GM21529 (cell line): Measurements from ENCODE around the gene COL26A1.

Experiments used
- ATAC-seq: cut with Tn5 transposase; IDR thresholded peaks from one replicate; pipeline ENCODE4 v1.9.1; 2021; ENCODE audit not compliant: unreplicated experiment

COL26A1 gene

DNA sequence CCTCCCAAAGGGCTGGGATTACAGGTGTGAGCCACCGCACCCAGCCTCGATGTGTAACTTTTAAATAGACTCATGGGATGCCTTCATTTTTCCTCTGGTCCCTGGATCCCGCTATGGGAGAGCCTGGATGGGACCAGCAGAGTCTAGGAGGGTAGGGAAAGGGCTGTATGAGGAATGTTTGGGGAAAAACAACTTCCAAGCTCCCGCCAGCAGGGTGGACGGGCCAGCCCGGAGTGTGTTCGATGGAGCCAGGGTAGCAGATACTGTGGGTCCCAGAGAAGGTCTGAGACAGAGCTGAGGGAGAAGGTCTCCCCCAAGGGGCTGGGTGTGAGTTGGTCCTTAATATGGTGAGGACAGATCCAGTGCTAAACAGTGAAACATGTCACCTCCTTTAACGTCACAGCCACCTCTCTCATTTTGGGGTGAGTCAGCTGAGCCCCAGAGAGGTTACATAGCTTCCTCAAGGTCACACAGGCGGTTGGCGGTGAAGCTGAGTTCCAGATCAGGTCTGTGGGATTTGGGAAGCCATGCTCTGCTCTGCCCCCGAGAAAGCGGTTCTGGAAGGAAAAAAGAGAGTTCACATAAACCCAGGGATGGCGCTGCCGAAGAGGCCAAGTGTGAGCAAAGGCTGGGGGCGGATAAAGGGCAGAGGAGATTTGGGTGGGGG lies 200.0 kb downstream of the COL26A1 start:
- no peak for ATAC-seq

DNA sequence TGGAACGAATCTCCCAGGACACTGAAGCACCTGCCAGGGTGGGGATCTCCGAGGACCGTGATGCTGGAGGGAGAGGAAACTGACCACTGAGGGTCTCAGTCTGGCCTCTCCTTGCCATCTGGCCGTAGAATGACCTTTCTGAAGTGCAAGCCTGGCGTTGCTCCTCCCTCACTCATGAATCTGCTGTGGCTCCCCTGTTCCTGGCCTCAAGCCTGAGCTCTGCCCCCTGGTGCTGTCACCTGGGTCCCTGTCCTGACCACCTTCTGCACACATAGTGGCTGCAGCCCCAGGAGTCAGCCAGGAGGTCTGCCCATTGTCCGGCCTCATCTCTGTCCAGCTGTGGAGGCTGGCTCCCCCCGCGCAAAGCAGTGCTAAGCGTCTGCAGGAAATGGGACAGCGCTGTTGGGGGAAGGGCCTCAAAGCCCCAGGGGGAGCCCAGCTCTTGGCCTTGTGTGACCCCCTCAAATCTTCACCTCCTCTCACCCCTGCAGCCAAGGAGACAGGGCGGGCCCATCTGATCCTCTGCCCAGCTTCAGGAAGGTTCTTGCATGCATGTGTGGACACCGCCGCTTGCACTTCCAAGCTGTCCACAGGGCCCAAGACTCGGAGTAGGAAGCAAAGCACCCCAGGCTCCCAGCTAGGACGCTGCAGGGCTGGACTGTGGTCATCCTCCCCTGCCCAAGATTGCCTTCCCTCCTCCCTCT lies 200.7 kb downstream of the COL26A1 start:
- ATAC-seq = no peak

DNA sequence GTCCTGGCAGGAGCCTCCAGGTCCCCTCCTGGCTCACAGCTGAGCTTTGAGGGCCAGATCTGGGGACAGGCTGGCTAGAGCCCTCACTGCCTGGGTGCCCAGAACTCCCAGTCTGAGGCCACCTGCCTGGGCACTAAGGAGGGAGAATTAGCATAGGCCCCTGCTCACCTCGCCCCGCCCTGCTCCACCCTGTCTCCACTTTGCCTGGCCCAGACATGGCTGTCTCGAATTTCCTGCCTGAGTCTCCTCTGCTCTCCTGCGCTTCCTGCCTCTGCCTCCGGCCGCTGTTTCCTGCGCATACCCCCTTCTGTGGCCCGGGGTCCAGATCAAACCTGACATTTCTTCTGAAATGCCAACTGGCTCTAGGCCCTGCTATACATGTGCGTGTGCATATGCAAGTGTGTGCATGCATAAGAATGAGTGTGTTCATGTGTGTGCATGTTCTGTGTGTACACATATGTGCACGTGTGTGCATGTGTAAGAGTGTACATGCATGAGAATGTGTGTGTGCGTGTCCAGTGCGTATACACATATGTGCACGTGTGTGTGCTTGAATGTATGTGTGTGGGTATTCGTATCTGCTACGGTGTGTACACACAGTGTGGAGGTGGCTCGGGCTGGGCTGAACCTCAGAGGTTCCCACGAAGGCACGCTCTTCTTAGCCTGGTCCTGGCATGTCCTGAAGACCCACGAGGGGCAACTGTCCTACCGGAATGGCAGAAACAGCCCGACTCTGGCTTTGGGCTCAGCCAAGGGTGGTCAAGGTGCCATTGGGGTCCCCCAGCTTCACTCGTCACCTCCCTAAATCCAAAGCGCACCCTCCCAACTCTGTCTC lies 201.5 kb downstream of the COL26A1 start:
- ATAC-seq = no peak

DNA sequence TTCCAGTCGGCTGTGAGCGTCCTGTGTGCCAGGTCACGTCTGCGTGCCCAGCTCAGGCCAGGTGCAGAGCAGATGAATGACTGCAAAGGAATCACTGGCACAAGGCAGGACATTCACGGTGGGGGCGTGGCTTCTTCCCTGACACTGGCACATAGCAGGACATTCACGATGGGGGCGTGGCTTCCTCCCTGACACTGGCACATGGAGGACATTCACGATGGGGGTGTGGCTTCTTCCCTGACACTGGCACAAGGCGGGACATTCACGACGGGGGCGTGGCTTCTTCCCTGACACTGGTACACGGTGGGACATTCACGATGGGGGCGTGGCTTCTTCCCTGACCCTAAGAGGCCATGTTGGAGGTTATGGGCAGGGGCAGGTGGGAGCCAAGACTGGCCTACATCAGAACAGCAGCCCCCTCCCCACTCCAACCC lies 202.1 kb downstream of the COL26A1 start:
- no peak for ATAC-seq

DNA sequence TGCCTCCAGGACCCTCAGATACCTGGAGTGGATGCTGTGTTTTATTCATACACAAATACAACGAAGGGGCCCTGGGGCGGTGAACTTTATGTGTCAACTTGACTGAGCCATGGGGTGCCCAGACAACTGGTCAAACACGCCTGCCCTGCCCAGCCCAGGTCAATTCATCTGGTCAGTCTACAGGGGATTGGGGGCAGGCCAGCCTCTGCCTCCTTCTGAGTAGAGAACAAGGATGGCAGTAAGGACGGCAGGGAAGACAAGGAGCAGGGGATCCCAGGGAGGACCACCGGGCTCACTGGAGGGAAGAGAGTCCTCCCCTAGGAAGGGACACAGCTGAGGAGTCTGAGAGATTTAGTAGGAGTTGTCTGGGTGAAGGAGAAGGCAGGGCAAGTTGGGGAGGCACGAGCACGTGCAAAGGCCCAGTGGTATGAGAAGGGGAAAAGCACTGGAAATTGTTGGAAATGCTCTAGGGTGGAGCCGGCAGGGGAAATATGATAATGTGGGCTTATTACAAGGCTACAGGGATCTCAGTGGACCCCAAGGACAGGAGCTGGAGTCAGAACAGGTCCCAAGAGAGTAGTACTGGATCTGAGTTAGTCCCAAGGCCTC lies 203.0 kb downstream of the COL26A1 start:
- no peak for ATAC-seq

DNA sequence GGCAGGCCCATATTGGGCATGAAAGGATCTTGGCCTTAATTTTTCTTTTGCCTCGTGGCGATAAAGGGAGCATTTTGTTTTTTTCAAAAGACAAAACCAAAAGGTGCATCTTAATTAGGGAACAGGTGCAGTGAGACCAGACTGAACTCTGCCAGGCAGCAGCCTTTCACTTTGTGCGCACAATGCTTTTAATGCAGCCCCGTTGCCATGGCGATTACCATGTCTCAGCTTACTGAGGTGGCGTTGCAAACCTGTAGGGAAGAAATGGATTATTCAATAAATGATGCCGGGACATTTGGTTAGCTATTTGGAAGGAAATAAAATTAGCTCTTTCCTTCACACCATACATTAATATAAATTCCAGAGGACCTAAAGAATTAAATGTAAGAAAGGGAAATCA lies 204.6 kb downstream of the COL26A1 start:
- no peak for ATAC-seq

DNA sequence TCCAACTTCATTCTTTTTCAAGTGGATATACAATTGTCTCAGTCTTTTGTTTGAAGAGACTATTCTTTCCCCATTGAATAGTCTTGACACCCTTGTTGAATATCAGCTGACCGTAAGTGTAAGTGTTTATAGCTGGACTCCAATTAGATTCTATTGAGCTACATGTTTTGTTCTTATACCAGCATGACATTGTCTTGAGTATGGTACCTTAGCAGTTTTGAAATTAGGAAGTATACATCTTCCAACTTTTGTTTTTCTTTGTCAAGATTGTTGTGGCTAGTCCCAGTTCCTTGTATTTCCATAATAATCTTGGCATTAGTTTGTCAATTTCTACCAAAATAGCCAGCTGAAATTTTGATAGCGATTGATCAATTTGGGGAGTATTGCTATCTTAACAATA lies 209.5 kb downstream of the COL26A1 start:
- ATAC-seq = no peak

DNA sequence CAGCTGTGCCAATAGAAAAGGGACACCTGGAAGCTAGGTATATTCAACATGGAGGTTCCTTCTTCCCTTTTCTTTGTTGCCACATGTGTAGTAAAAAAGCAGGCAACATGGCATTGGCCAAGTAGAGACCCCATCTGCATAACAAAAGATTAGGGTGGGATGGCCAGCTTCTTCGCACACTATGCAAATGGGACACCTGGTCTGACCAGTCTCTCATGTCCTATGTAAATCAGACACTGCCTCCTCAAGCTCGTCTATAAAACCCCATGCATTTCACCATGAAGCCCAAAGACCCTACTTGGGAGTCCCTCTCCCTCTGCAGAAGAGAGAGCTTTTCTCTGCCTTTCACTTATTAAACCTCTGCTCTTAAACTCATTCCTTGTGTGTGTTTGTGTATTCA lies 212.5 kb downstream of the COL26A1 start:
- no peak for ATAC-seq

DNA sequence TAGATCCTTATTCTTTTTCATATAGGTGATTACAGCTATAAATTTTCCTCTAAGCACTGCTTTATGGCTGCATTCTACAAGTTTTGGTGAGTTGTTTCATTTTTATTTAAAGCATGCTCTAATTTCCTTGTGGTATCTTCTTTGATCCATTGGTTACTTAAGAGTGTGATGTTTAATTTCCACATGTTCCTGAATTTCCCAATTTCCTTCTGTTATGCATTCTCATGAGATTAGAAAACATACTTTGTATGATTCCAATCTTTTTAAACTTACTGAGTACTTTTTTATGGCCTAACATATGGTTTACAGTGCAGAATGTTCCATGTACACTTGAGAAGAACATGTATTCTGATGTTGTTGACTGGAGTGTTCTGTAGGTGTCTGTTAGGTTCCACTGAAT lies 213.0 kb downstream of the COL26A1 start:
- ATAC-seq = no peak

DNA sequence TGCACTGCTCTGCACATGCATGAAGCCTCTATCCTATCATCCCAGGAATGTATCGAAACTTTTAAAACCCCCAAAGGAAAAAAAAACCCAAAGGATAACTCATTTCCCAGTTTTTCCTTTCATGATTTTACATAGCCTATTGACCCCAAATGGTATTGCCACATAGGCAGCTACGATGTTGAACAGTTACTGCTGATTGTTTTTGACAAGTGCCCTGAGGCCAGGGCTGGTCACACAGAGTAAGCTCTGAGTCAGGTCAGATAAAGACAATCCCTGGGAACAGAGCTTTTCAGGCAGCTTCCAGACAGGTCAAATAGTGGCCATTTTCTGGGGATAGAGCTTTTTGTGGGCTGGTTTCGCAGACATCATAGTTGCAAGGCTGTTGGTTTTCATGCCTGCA lies 214.3 kb downstream of the COL26A1 start:
- ATAC-seq = no peak

DNA sequence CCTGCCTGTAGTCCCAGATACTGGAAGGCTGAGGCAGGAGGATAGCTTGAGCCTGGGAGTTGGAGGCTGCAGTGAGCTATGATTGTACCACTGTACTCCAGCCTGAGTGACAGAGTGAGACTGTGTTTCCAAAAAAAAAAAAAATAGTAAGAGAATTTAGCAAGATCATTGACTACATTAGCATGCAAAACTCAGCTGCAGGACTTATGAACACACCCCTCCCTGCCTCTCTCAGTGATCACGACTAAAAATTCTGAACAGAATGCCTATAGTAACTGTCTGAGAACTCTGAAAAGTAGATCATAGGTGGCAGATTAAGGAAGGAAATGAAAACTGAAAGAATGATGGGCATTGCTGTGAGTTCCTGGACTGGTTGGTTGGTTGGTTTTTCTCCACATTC lies 215.9 kb downstream of the COL26A1 start:
- ATAC-seq = no peak

DNA sequence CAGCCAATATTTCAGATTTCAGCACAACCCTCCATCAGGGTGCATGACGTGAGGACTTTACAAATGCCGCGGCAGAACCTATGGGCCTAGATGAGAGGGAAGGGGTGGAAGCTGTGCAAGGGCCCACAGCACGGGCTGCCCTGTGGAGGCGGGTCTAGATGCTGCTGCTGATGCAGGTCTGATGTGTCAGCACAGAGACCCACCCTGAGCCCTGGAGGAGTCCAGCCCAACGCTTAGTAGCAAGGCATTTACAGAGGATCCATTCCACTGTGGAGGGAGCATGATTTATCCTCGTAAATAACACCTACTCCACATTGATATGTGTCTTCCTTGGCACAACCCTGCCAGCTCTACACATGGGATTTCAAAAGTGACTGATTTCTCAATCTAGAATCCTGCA lies 217.9 kb downstream of the COL26A1 start:
- no peak for ATAC-seq

DNA sequence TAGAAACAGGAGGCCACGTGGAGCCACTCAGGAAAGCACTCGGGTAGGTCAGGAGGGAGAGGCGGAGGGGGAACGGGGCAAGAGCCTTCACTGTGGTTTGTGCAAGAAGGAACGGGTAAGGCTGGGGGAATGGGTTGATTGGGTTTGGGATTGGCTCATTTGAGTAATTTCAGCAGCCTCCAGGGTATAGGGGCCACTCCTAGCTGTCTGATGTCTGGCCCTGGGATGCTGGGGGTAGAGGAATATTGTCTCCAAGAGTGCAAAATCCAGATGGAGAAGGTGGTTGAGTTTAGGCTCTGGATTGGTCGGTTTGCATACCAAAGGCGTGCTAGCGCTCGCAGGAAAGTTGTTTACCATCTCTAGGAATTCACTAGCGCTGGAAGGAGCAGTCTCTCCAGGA lies 219.2 kb downstream of the COL26A1 start:
- no peak for ATAC-seq

DNA sequence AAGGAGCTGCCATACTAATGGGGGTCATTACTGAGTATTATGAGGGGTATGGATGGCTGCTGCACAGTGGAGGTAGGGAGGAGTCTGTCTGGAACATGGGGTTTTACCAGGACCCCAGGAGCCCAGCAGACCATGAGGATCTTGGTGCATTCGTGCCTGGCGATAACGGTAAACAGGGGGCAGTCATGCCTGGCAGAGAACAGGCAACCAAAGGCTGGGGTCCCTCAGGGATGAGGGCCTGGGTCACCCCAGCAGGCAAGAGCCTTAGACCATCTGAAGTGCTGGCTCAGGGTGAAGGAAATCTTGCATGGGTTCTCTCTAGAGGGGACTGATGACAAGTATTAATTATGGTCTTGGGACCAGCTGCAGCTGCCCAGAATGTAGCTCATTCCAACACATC lies 220.3 kb downstream of the COL26A1 start:
- ATAC-seq = no peak

DNA sequence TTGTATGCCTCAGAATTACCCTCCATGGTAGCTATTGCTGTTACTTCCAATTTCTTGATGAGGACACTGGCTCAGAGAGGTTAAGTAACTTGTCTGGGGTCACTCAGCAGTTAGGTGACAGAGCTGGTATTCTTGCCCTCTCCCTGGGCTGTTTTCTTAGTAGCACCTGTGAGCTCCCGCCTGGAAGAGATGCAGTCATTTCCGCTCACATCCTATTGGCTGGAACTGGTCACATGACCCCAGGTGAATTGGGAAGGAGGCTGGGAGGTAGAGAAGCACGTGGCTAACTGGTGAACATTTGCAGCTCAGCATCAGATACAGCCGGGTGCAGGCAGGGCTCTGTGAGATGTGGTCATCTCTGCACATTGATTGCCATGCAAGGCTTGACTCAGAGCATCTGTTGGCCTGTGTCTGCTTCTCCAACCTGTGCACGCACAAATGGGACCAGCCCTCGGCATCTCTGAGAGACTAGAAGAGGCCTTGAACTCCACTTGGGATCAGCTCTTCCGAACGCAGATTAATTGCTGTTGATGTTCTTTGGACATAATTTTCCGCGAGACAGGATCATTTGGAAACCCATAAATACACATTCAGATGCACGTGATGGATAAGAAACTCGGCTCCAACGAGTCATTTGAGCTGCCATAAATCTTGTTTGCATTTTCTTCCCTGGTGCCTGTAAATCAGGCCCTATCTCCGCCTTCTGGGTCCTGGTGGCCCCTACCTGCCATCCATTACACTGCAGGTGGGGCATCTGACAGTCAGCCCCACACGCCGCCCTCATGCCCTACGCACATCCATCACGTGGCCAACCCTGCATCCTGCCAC lies 223.6 kb downstream of the COL26A1 start:
- no peak for ATAC-seq

DNA sequence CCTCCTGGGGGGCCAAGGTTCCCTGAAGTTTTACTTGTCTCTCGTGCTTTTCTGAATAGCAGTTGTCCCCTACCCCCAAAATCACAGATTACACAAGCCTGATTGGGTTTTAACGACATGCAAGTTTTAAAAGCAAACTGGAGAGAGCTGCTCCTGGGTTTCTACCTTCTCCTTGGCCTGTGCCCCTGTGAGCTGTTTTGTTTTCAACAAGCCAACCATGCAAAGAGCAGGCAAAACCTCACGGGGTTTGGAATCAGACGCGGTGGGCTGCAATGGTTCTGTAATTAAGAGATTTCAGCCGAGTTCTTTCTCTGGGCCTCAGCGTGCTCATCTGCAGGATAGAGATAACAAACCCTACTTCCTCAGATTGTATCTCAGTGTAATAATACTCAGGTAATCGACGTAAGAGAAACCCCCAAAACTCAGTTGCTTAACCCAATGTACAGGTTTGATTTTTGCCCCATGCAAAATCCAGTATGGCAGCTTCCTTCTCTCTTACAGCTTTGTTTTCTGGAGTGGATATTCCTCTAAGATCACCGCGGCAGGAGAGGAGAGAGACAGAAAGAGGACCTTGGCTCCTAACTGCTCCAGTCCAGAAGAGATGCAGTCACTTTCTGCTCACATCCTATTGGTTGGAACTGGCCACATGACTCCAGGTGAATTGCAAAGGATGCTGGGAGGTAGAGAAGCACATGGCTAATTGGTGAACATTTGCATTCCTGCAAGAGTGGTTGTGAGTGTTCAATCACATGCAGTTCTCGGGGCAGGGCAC lies 224.4 kb downstream of the COL26A1 start:
- no peak for ATAC-seq

DNA sequence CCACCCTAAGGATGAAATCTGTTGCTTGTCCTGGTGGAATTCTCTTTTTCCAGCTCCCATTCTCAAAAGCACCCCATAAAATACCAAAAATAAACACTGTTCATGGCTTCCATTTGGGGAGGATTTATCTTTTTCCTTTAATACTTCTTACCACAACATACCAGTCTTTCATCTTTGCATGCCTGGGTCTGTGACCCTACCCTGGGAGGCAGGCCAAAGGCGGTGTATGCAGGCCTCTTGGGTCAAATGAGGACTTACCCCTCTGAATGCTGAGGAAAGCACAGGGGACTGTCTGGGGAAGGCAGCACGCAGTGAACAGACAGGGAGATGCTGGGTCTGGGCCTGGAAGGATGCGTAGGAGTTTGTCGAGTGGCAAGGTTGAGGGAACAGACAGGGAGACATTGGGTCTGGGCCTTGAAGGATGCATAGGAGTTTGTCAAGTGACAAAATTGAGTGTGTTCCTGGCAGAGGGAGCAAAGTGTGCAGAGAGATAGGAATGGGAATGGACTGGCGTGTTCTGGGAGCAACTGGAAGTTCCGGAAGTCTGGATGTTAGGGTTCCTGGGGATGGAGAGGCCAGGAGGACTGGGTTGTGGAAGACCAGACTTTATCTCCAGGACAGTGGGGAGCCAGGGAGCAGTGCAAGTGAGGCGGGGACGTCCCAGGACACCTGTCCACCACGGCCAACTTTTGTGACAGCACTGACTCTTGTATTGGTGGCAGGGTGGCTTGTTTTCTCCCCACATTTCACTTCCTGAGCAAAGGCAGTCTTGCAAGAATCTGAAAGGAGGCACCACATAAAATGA lies 225.7 kb downstream of the COL26A1 start:
- ATAC-seq = no peak

DNA sequence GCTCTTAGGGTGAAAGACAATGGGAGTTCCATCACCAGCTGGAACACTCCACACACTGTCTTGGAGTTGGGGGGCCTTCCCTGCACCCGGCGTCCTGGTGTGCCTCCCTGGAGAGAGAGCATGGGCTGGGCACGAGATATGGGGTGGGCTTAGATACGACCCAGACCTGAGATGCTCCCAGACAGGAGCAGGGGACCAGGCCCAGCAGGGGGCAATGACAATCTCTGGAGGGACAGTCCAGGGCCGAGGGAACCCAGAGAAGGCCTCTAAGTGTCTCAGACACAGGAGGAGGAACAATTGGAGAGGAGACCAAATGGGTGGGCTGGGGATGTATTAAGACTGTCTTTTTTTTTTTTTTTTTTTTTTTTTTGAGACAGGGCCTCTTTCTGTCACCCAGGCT lies 226.4 kb downstream of the COL26A1 start:
- ATAC-seq = no peak

DNA sequence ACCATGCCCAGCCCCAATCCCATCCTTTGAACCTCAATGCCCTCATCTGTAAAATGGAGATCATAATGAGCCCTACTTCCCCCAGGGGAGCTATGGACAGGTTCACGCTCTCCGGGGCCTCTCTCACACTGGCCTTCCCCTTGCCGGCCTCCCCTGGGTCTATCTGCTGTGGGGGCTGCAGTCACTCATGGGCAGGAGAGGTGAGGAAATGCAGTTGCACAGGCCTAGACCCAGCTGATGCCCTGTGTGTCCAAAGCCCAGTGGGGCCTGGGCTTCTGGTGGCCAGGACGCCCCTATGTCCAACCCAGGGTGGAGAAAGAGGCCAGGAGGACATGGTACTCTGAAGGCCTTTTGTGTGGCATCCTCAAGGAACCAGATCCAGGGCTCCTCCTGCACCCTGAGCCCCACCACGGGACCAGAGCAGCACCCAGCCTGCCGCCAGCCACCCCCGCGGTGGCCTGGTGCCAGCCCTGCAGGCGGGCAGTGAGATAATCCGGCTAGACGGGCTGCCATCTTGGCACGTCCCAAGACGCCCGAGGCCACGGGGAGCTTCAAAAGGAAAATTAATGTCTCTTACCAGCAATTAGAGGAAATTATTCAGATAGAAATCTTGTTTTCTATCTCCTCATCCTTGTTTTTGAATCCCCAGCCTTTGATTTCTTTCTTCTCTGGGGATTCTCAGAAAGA lies 227.4 kb downstream of the COL26A1 start:
- no peak for ATAC-seq
